GM18951 (cell line): ENCODE results near the gene GATA3.

Source experiments
- POLR2A ChIP-seq: IDR thresholded peaks from 4 replicates; pipeline ENCODE4 v1.6.1; 2011; ENCODE audit warnings: mild to moderate bottlenecking; ENCODE audit not compliant: insufficient read length, insufficient read depth; ENCODE audit errors: extremely low read depth
- in situ Hi-C: fragments of 300-500 bp; cut with MboI; formaldehyde crosslinking; loops from one replicate; pipeline ENCODE4 v1.12.0; 2022; ENCODE audit warnings: low sequenced_read_pairs, mixed read lengths, inconsistent platforms; ENCODE audit not compliant: unreplicated experiment

Gene GATA3

DNA sequence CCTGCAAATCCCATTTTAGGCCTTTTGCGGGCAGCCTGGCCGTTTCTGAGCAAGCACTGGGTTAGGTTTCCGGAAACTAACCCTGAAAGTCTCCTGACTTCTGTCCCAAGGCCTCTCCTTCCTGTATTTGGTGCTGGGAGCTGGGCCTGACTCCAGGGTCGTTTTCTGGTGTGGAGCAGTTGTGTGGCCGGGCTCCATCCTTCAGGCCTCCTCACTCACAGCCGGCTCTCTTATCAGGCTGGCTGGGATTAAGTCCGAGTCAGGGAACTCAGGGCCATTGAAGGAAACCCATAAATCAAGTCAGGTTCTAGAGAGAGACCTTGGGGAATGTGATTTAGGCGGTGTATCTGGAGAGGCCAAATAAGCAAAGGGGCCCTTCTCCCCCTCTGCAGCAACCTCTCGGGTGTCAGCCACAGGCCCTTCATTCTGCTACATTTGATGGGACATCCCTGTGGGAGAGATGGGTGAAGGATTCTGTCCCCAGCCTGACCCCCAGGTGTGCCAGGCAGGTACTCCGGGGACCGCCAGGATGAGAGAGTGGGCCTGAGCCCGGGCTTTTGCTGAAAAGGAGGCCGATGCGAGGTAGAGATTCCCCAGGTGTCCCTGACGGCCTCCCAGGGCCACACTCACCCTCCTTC, 3.3 kb downstream of the GATA3 start:
- TF ChIP-seq POLR2A = no peak
- in situ Hi-C loops = no loop called here

DNA sequence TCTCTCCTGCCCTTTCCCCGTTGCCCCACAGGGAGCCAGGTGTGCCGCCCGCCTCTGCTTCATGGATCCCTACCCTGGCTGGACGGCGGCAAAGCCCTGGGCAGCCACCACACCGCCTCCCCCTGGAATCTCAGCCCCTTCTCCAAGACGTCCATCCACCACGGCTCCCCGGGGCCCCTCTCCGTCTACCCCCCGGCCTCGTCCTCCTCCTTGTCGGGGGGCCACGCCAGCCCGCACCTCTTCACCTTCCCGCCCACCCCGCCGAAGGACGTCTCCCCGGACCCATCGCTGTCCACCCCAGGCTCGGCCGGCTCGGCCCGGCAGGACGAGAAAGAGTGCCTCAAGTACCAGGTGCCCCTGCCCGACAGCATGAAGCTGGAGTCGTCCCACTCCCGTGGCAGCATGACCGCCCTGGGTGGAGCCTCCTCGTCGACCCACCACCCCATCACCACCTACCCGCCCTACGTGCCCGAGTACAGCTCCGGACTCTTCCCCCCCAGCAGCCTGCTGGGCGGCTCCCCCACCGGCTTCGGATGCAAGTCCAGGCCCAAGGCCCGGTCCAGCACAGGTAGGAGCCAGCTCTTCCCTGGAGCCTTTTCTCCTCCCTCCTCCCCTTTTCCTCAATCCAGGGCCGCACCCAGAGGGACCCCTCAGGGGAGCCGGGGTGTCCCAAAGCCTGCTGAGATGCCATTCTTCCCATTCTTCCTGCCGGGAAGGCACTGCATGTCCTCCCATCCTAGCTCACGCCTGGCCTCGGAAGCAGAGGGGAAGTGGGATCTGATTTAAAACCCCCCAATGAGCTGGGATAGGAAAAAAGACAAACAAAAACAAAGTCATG, 4.0 kb downstream of the GATA3 start:
- in situ Hi-C loops = no loop called here
- TF ChIP-seq POLR2A = no peak

DNA sequence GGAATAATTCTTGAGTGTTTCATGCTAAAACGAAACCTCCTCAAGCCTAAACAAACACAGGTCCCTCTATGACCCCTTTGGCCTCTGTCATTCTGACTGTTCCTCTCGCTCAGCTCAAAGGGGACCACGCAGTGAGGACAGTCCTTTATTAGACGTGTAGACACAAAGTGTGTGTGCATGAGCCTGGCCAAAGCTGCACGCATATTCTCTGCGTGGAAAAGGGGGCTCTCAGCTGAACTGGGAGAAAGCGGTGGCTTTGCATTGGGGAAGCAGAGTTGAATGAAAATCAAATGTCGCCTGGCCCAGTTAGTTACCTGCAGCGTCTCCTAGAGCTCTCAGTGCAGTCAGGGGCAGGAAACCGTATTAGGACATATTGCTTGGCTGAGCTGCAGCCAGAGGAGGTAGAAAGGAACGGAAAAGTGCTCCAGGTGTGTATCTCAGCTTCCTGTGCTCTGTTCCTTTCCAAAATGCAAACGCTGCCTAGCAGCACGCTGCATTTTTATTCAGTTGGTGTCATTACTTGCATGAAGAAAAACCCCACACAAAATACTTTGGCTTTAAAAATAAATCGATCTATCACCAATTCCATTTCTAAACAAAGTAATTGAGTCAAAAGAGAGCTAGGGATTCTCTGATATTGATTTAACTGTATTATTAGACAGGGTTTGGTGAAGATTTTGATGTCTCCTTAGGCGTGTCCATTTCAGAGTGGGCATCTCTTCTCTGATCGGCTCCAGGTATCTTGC, 4.9 kb downstream of the GATA3 start:
- no peak for TF ChIP-seq POLR2A

GRCh38 chr10:8060010-8060703, 5.7 kb downstream of the GATA3 start:
- TF ChIP-seq POLR2A = peak; percentile 21
- in situ Hi-C loops = no loop called here

More for the DNA sequence above, 4.9 kb downstream of the GATA3 start:
- in situ Hi-C loops = no loop called here

GRCh38 chr10:8060704-8061121, 6.2 kb downstream of the GATA3 start:
- in situ Hi-C loops = no loop called here
- no peak for TF ChIP-seq POLR2A

DNA sequence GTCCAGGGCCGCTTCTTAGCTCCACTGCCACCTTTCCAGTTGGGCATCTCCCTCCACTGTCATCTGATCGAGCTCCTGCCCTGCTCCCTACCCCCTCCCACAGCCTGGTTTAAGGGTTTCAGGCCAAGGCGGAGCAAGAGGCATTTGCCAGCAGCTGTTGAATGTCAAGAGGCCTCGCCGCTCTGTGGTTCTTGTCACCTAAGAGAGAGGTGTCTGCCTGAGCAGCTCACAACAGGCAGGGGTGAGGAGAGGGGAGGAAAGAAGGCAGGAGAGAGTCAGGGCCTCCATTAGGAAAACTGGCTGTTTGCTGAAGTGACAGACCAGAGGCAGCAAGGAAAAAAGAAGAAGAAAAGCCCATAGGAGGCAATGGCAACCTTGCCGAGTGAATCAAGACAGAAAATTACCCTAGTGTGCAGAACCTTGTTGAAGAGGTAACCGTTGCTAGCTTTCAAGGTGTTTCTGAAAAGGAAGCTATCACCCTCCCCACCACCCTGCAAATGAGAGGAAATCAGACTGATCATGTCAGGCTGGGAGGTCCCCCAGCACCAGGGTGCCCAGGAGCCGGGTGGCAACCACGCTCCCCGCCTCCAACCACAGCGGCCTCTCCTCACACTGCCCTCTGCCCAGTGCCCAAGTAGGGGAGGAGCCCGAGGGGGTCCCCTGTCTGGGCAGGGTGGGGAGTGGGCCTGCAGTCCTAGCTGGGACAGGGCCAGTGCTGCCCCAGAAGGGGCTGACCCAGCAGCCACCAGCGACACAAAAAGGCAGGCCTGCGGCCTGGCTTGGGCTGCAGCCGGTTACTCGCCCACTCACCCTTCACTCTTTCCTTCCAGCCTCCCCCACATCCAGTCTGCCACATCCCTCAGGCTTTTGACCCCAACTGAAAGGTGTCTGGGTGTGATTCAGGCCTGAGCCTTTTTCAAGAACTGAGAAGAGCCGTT, 7.1 kb downstream of the GATA3 start:
- TF ChIP-seq POLR2A = no peak
- in situ Hi-C loops = no loop called here

GRCh38 chr10:8063128-8063908, 8.8 kb downstream of the GATA3 start:
- TF ChIP-seq POLR2A = no peak
- in situ Hi-C loops = no loop called here

- no peak for TF ChIP-seq POLR2A
- in situ Hi-C loops = no loop called here
Observed at GRCh38 chr10:8063935-8064334, 9.4 kb downstream of the GATA3 start.

DNA sequence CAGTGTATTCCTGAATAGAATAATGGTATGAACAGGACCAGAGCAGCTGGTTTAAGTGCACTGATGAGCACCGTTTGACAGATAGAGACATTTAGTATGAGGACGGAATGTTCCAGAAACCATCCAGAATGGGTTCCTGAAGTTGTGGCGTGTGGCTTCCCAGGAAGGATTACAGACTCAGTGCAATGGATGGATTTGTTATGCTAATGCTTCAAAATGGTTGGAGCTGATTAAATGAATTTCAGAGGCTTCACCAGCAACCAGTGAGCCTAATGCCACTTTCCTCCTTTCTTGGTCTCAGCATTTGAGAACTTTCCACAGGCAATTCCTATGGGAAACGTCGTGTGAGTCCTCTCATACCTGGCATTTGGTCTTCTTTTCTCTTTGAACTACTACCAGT, 9.9 kb downstream of the GATA3 start:
- in situ Hi-C loops = no loop called here
- TF ChIP-seq POLR2A = no peak

DNA sequence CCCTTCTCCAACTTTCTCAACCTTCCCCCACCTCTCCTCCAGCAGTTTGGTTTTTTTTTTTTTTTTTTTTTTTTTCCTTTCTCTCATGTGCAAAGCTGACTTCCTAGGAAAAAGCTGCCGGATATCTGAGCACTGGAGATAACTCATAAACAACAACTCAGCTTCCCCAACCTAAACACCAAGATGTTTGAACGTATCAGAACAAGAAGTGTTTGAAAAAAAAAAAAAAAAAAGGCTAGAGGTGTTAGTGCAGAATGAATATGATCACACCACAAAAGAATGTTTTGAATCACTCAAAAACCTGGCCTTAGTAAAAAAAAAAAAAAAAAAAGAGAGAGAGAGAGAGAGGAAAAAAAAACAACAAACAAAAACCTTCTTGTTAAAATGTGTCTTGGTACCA, 11.2 kb downstream of the GATA3 start:
- no peak for TF ChIP-seq POLR2A
- in situ Hi-C loops = no loop called here

DNA sequence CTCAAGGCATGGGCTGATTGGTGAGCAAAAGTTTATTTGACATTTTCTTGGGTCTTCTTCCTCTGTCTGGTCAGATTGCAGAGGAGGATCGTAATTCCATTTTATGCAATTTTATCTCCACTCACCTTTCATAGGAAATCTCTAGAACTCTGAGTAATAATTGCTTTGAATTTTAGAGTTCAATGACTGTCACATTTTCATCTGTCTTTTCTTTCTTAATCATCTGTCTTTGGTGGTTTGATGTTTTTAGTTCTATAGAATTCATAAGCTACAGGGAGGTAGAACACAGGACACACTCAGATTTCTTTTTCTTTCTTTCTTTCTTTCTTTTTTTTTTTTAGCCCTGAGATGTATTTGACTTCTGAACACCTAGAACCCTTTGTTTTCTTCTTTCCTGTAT, 11.6 kb downstream of the GATA3 start:
- in situ Hi-C loops = no loop called here
- no peak for TF ChIP-seq POLR2A
